ENCODE results near the gene NRF1. TPM values are rescaled to one million over a fixed set of nuclear protein-coding genes. Genes with fewer than 3 reads are reported as not detected.

Gene NRF1
- total RNA-seq, 1 donor from 2014 or later = 18.1 TPM

DNA sequence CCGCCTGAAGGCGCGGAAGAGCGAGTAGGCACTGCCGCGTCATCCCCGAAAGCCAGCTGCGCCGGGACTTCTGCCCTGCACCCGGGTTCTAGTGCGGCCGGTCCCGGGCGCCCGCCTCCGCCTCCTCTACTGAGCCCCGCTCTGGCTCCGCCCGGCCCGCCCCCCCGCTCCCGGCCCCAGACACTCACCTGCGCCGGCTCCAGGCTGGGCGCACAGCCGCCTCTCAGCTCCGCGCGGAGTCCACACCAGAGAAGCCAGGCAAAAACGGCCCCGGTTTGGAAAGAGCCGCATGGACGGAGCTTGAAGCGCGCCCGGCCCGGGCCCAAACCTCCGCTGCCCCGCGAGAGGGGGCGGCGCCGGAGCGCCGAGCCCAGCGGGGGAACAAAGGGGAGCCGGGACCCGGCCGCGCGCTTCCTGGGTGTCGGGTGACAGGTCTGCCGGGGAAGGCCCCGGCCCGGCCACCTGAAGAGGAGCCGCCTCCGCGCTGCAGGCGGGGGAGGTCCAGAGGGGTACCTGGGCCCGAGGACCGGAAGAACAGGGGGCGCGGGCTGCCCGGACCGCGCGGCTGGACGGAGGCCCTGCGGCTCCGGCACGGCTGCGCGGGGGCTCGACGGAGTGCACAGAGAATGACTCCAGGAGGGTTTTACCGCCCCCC lies 168.2 kb downstream of the NRF1 start:
- no peaks in the 10 kb centered on the region for H3K36me3 Mint-ChIP-seq (ENCODE audit: low read depth, unreplicated experiment)
- no peak for DNase-seq (ENCODE audit: low spot score)
- H3K4me3 Mint-ChIP-seq (ENCODE audit: unreplicated experiment) = no peak overlapping the region
- TF ChIP-seq, protein P1, sequence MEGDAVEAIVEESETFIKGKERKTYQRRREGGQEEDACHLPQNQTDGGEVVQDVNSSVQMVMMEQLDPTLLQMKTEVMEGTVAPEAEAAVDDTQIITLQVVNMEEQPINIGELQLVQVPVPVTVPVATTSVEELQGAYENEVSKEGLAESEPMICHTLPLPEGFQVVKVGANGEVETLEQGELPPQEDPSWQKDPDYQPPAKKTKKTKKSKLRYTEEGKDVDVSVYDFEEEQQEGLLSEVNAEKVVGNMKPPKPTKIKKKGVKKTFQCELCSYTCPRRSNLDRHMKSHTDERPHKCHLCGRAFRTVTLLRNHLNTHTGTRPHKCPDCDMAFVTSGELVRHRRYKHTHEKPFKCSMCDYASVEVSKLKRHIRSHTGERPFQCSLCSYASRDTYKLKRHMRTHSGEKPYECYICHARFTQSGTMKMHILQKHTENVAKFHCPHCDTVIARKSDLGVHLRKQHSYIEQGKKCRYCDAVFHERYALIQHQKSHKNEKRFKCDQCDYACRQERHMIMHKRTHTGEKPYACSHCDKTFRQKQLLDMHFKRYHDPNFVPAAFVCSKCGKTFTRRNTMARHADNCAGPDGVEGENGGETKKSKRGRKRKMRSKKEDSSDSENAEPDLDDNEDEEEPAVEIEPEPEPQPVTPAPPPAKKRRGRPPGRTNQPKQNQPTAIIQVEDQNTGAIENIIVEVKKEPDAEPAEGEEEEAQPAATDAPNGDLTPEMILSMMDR (IDR thresholded peaks at IDR 0.05; ENCODE audit: unreplicated experiment) = no peak
- peaks cover 38% of the 10 kb centered on the region for H3K27me3 Mint-ChIP-seq (ENCODE audit: unreplicated experiment)
- H3K27ac Mint-ChIP-seq (ENCODE audit: unreplicated experiment) = no peak overlapping the region
- peaks cover 7% of the 10 kb centered on the region for H3K4me1 Mint-ChIP-seq (ENCODE audit: unreplicated experiment)
- no peaks in the 10 kb centered on the region for H3K9me3 Mint-ChIP-seq (ENCODE audit: unreplicated experiment)

DNA sequence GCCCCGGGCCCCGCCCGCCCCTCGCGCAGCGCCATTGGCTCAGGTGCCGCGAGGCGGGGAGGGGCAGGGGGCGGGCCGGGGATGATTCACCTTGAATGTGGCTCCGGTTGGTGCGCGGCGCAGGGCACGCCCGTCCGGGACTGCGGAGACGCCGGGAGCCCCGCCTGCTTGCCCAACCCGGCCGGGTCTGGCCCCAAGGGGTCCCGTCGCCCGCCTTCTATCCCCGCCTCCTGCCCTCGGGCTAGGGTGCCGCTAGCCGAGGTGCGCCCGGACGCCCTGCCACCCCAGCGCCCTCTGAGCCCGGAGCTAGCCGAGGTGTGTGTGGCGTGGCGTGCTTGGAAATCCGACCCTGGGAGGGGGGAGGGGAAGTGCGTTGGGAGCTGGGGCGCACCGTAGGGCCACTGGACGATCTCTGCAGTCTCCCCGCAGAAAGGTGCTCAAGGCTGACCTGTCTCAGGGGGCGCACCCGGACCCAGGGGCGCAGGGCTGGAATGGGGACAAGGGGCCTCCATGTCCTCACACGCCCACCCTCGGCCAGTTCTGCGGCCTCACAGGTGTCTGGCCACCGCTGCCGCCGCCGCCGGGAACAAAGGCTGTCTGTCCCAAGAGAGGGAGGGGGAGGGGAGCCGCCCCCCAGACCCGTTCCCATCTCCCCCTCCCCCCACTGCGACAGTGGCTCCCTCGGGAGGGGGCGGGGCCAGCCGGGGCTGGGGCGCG lies 168.9 kb downstream of the NRF1 start:
- Mint-ChIP-seq H3K27ac (ENCODE audit: unreplicated experiment) (no peak overlapping the region), H3K27me3 (ENCODE audit: unreplicated experiment) (peaks cover 41% of the 10 kb centered on the region), H3K36me3 (ENCODE audit: low read depth, unreplicated experiment) (no peaks in the 10 kb centered on the region), H3K9me3 (ENCODE audit: unreplicated experiment) (no peaks in the 10 kb centered on the region), H3K4me3 (ENCODE audit: unreplicated experiment) (no peak overlapping the region), H3K4me1 (ENCODE audit: unreplicated experiment) (peaks cover 7% of the 10 kb centered on the region)
- TF ChIP-seq, protein P1 (IDR thresholded peaks at IDR 0.05; ENCODE audit: unreplicated experiment) = no peak
- DNase-seq (ENCODE audit: low spot score) = no peak

DNA sequence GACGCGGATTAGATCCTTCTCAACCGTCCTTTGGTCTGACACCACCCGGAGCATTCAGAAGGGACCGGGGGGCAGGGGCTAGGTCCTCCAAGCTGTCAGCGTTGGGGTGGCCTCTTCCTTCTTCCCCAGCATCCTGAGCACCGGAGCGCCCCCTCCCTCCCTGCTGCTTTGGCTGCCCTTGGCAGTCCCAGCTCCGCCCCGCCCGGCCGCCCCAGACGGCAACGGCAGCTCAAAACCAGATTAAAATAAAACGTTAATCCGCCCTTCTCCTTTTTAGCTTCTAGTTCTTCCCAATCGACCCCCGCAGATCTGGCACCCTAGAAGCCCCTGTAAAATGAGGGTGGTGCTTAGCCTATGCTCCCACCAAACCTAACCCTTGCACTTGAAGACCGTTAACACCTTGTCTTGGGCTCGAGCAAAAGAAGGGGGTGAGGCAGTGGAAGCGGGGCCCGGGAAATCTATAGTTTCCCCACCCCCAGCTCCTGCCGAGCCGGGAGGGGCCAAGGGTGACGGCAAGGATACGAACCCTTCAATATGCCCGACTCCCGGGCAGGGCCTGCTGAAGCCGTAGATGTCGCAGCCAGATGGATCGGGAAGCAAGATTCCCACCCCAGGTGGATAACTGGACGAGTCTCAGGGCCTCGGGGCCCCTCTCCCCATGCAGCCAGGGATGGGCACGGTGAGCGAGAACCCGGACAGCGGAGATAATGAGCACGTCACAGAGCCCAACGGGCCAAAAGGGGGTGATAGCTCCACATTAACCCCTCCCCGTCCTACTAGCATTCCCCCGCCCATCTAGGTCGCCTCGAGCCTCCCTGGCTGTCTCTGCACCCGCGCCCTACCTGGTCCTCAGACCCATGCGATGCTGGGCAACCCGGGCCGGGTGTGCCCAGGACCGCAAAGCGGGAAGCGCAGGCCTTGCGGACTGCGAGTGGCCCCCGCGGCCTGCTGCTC lies 169.7 kb downstream of the NRF1 start:
- no peak for DNase-seq (ENCODE audit: low spot score)
- Mint-ChIP-seq H3K4me1 (ENCODE audit: unreplicated experiment) (peaks cover 7% of the 10 kb centered on the region), H3K4me3 (ENCODE audit: unreplicated experiment) (peak overlapping the region; percentile 80), H3K27ac (ENCODE audit: unreplicated experiment) (no peak overlapping the region), H3K27me3 (ENCODE audit: unreplicated experiment) (peaks cover 38% of the 10 kb centered on the region), H3K36me3 (ENCODE audit: low read depth, unreplicated experiment) (no peaks in the 10 kb centered on the region), H3K9me3 (ENCODE audit: unreplicated experiment) (no peaks in the 10 kb centered on the region)
- TF ChIP-seq, protein P1 (IDR thresholded peaks at IDR 0.05; ENCODE audit: unreplicated experiment) = no peak

DNA sequence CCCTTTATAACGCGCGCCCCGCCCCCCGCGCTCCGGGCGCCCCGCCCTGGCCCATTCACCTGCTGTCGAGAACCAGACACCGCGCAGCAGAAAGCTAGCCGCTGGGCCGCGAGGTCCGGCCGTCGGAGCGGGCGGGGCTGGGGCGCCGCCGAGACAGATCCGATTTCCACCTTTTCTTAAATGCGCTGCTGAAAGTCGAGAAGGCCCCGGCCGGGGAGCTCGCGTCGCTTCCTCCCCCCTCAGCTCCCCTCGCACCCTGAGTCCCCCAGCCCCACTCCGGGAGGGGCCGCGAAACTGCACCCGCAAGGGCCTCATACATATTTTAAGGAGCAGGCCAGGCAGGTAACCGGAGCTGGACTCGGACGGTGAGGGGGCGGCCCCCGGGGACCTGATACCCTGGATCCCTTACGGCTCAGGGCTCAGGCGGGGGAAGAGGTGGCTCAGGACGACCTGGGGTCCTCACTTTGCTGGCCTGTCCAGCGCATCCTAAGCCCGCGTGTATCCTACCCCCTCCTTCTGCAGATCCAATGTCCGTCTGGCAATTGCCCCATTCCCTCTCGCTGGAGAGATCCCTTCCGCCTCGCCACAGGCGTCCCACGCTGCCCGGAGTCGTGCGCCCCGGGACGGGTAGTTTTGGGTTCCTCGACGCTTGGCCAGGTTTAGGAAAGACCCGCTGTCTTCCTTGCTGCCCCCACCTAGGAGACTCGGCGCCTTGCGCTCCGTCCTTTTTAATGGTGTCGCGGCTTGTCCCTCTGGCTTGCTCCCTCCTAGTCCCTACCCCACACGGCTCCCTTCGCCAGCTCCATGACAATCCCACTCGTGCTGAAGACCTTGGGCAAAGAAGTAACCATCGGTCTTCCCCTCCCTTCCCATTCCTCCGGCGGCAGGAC lies 170.7 kb downstream of the NRF1 start:
- H3K4me3 Mint-ChIP-seq (ENCODE audit: unreplicated experiment) = peak overlapping the region; percentile 57
- H3K27me3 Mint-ChIP-seq (ENCODE audit: unreplicated experiment) = peaks cover 40% of the 10 kb centered on the region
- H3K27ac Mint-ChIP-seq (ENCODE audit: unreplicated experiment) = no peak overlapping the region
- no peaks in the 10 kb centered on the region for H3K9me3 Mint-ChIP-seq (ENCODE audit: unreplicated experiment)
- no peak for DNase-seq (ENCODE audit: low spot score)
- TF ChIP-seq, protein P1 (IDR thresholded peaks at IDR 0.05; ENCODE audit: unreplicated experiment) = no peak
- no peaks in the 10 kb centered on the region for H3K36me3 Mint-ChIP-seq (ENCODE audit: low read depth, unreplicated experiment)
- H3K4me1 Mint-ChIP-seq (ENCODE audit: unreplicated experiment) = peaks cover 7% of the 10 kb centered on the region
